ENCODE measurements around the gene B3GNT3. TPM values are rescaled to one million over a fixed set of nuclear protein-coding genes. Genes with fewer than 3 reads are reported as not detected.

B3GNT3 gene
- total and polyA plus RNA-seq, 2 donors (not counting 1 experiment from before 2014, with no cell fraction given): 0.06 TPM; not detected in 1

GRCh38 chr19:17821190-17821589 is 26.3 kb downstream of the B3GNT3 start, which contains the start of gene INSL3:
INSL3 (minus strand) TSS chr19:17821519; CDS start chr19:17821506, 13 bp downstream.
- H3K4me3 ChIP-seq (ENCODE audit: control extremely low read depth in 1 of 5, extremely low read depth in 1 of 5, insufficient read depth in 1 of 5, low read depth in 2 of 5, low read length in 4 of 5): no peak within 1 kb of the TSS
- no peaks in the 10 kb centered on the region for H3K27me3 ChIP-seq (replicated peaks in 1 of 4; ENCODE audit: control extremely low read depth in 1 of 4, control insufficient read depth in 3 of 4, insufficient read depth in 4 of 4, low read length in 3 of 4)
- H3K4me3 Mint-ChIP-seq: no peak within 1 kb of the TSS
- H4K20me1 ChIP-seq (ENCODE audit: control insufficient read depth, insufficient read depth, low read length, poor library complexity, severe bottlenecking): no peaks in the 10 kb centered on the region
- no peak within 1 kb of the TSS for H3K27ac ChIP-seq (ENCODE audit: low read length in 2 of 2)
- H3K9me3 Mint-ChIP-seq (ENCODE audit: insufficient read depth): no peaks in the 10 kb centered on the region
- H3K36me3 ChIP-seq (replicated peaks in 1 of 2; ENCODE audit: control extremely low read depth in 1 of 2, control insufficient read depth in 1 of 2, extremely low read depth in 1 of 2, insufficient read depth in 2 of 2, low read length in 1 of 2): peaks cover 0 to 7% of the 10 kb centered on the region in 2 experiments
- H3K4me2 ChIP-seq (replicated peaks; ENCODE audit: low read depth, low read length, poor library complexity, severe bottlenecking): no peak within 1 kb of the TSS
- no peaks in the 10 kb centered on the region for H3K9me3 ChIP-seq (ENCODE audit: control extremely low read depth in 1 of 3, control insufficient read depth in 2 of 3, insufficient read depth in 1 of 3, low read length in 2 of 3)
- no peak within 1 kb of the TSS for H3K9ac ChIP-seq (ENCODE audit: low read length)
- CTCF ChIA-PET: no interaction called here
- TF ChIP-seq EZH2 (IDR thresholded peaks at IDR 0.05; ENCODE audit: borderline replicate concordance, insufficient read depth, low read depth, low read length, poor library complexity, severe bottlenecking) (no peak), CTCF (IDR thresholded peaks at IDR 0.05) (no peak)
- intact Hi-C loops (cut with micrococcal nuclease): no loop called here
- H3K27me3 Mint-ChIP-seq: no peaks in the 10 kb centered on the region
- WGBS (ENCODE audit: insufficient coverage): 84% methylated on average over 34 of the region's 34 CpGs
- H3K79me2 ChIP-seq (ENCODE audit: control insufficient read depth, insufficient read depth, low read length): no peaks in the 10 kb centered on the region
- no peaks in the 10 kb centered on the region for H3K4me1 ChIP-seq (ENCODE audit: control insufficient read depth in 2 of 2, insufficient read depth in 2 of 2, low read length in 2 of 2)
- ATAC-seq (ENCODE audit: low read depth) (no peak), DNase-seq (no peak)
- no peak within 1 kb of the TSS for H2AFZ ChIP-seq (ENCODE audit: insufficient read depth, low read depth, low read length, poor library complexity, severe bottlenecking)
- no peak within 1 kb of the TSS for H3K27ac Mint-ChIP-seq
- H3K4me1 Mint-ChIP-seq: no peaks in the 10 kb centered on the region
- POLR2A ChIA-PET: interaction anchor here (1.1 kb wide), 1 partner anchor 38 kb away, joined by 3 read pairs; the partner anchor contains the start of gene RPL18A

GRCh38 chr19:17824339-17824738 is 29.4 kb downstream of the B3GNT3 start:
- H3K79me2 ChIP-seq (ENCODE audit: control insufficient read depth, insufficient read depth, low read length): no peaks in the 10 kb centered on the region
- no peak for TF ChIP-seq EZH2 (IDR thresholded peaks at IDR 0.05; ENCODE audit: borderline replicate concordance, insufficient read depth, low read depth, low read length, poor library complexity, severe bottlenecking)
- TF ChIP-seq CTCF (IDR thresholded peaks at IDR 0.05): no peak
- no peaks in the 10 kb centered on the region for H3K4me1 ChIP-seq (ENCODE audit: control insufficient read depth in 2 of 2, insufficient read depth in 2 of 2, low read length in 2 of 2)
- intact Hi-C loops (cut with micrococcal nuclease): no loop called here
- Mint-ChIP-seq H3K4me3 (no peak overlapping the region), H3K27ac (no peak overlapping the region), H3K4me1 (no peaks in the 10 kb centered on the region), H3K9me3 (ENCODE audit: insufficient read depth) (no peaks in the 10 kb centered on the region), H3K27me3 (no peaks in the 10 kb centered on the region)
- no peak for ATAC-seq (ENCODE audit: low read depth)
- no peak overlapping the region for H3K4me3 ChIP-seq (ENCODE audit: control extremely low read depth in 1 of 5, extremely low read depth in 1 of 5, insufficient read depth in 1 of 5, low read depth in 2 of 5, low read length in 4 of 5)
- no peak overlapping the region for H3K27ac ChIP-seq (ENCODE audit: low read length in 2 of 2)
- no peaks in the 10 kb centered on the region for H4K20me1 ChIP-seq (ENCODE audit: control insufficient read depth, insufficient read depth, low read length, poor library complexity, severe bottlenecking)
- no peaks in the 10 kb centered on the region for H3K9me3 ChIP-seq (ENCODE audit: control extremely low read depth in 1 of 3, control insufficient read depth in 2 of 3, insufficient read depth in 1 of 3, low read length in 2 of 3)
- DNase-seq: no peak
- H3K36me3 ChIP-seq (replicated peaks in 1 of 2; ENCODE audit: control extremely low read depth in 1 of 2, control insufficient read depth in 1 of 2, extremely low read depth in 1 of 2, insufficient read depth in 2 of 2, low read length in 1 of 2): peaks cover 0 to 16% of the 10 kb centered on the region in 2 experiments
- 92% methylated on average over 4 of the region's 8 CpGs for WGBS (ENCODE audit: insufficient coverage)
- ChIA-PET CTCF (interaction anchor here (0.7 kb wide), 1 partner anchor 8 kb away, joined by 3 read pairs; no protein-coding TSS in a partner anchor), POLR2A (interaction anchor here (0.7 to 0.9 kb wide), 2 partner anchors 11 to 24 kb away, joined by 3 to 5 read pairs; partner anchors contain the start of gene JAK3)
- H2AFZ ChIP-seq (ENCODE audit: insufficient read depth, low read depth, low read length, poor library complexity, severe bottlenecking): no peak overlapping the region
- H3K4me2 ChIP-seq (replicated peaks; ENCODE audit: low read depth, low read length, poor library complexity, severe bottlenecking): no peak overlapping the region
- H3K27me3 ChIP-seq (replicated peaks in 1 of 4; ENCODE audit: control extremely low read depth in 1 of 4, control insufficient read depth in 3 of 4, insufficient read depth in 4 of 4, low read length in 3 of 4): no peaks in the 10 kb centered on the region
- no peak overlapping the region for H3K9ac ChIP-seq (ENCODE audit: low read length)

Data from B cell (primary cell).